Keratinocyte (primary cell): ENCODE measurements around the gene ALG12. TPM values are rescaled to one million over a fixed set of nuclear protein-coding genes. Genes with fewer than 3 reads are reported as not detected.

Experiments used
- DNase-seq: peaks from one replicate; pipeline ENCODE4 v3.0.0-alpha.2; 2011; ENCODE audit warnings: low read depth, missing footprints, low spot score
- FAIRE-seq: peaks from 2 replicates; lab custom pipeline; 2011; peaks lifted over from hg19 to GRCh38; lab: Jason Lieb, UNC
- H2AFZ ChIP-seq: 2 replicates; pipeline ENCODE4 v1.6.0; 2012; ENCODE audit warnings: low read length, control low read depth, inconsistent platforms; ENCODE audit not compliant: control insufficient read depth
- H3K27ac ChIP-seq: 2 replicates; pipeline ENCODE4 v1.5.1; 2011; ENCODE audit warnings: low read length; ENCODE audit not compliant: control insufficient read depth, insufficient read depth
- H3K27me3 ChIP-seq: 3 replicates; pipeline ENCODE4 v1.6.0; 2011; ENCODE audit warnings: low read length; ENCODE audit not compliant: control insufficient read depth, insufficient read depth; ENCODE audit errors: extremely low read depth
- H3K36me3 ChIP-seq, 2 experiments: 2 replicates in 1 of 2; 3 replicates in 1 of 2; pipeline ENCODE4 v1.5.1; 2011; ENCODE audit warnings: low read length in 2 of 2, mild to moderate bottlenecking in 1 of 2; ENCODE audit not compliant: control insufficient read depth in 2 of 2, insufficient read depth in 2 of 2; ENCODE audit errors: extremely low read depth in 1 of 2
- H3K4me1 ChIP-seq: 3 replicates; pipeline ENCODE4 v1.5.1; 2011; ENCODE audit warnings: low read length; ENCODE audit not compliant: control insufficient read depth, insufficient read depth; ENCODE audit errors: extremely low read depth
- H3K4me2 ChIP-seq: 3 replicates; pipeline ENCODE4 v1.6.0; 2011; ENCODE audit warnings: low read depth, low read length; ENCODE audit not compliant: control insufficient read depth, insufficient read depth; ENCODE audit errors: extremely low read depth
- H3K4me3 ChIP-seq, 3 experiments: fragments of 200-600 bp in 1 of 3; sonication (generic) in 1 of 3; 2 replicates in 2 of 3; 3 replicates in 1 of 3; pipeline ENCODE4 v1.5.1; 2011 to 2016; ENCODE audit warnings: low read length in 3 of 3, mild to moderate bottlenecking in 3 of 3, control low read depth in 2 of 3, inconsistent platforms in 1 of 3, low read depth in 1 of 3, mixed read lengths in 1 of 3, mixed run types in 1 of 3, moderate library complexity in 1 of 3; ENCODE audit not compliant: control insufficient read depth in 2 of 3, insufficient read depth in 2 of 3; ENCODE audit errors: extremely low read depth in 1 of 3
- H3K79me2 ChIP-seq: 2 replicates; pipeline ENCODE4 v1.6.0; 2012; ENCODE audit warnings: low read length; ENCODE audit not compliant: control insufficient read depth, insufficient read depth
- H3K9ac ChIP-seq: 3 replicates; pipeline ENCODE4 v1.6.0; 2011; ENCODE audit warnings: low read length; ENCODE audit not compliant: control insufficient read depth, insufficient read depth; ENCODE audit errors: extremely low read depth
- H3K9me1 ChIP-seq: 3 replicates; pipeline ENCODE4 v1.6.0; 2011; ENCODE audit warnings: low read length; ENCODE audit not compliant: control insufficient read depth, insufficient read depth; ENCODE audit errors: extremely low read depth
- H3K9me3 ChIP-seq: 2 replicates; pipeline ENCODE4 v1.5.1; 2012; ENCODE audit warnings: low read depth, low read length; ENCODE audit not compliant: control insufficient read depth
- H4K20me1 ChIP-seq: 3 replicates; pipeline ENCODE4 v1.6.0; 2011; ENCODE audit warnings: low read length; ENCODE audit not compliant: control insufficient read depth, insufficient read depth; ENCODE audit errors: extremely low read depth
- EZH2 ChIP-seq: IDR thresholded peaks from one replicate; pipeline ENCODE4 v1.6.1; 2012; ENCODE audit warnings: inconsistent platforms, mild to moderate bottlenecking, low read length, moderate library complexity
- dilution Hi-C: fragments of 300-500 bp; cut with MboI; formaldehyde crosslinking; loops from one replicate; pipeline ENCODE4 v1.7.0; 2020; ENCODE audit warnings: low sequenced_read_pairs; ENCODE audit not compliant: extremely low pct_ligation_motif_present
- polyA plus RNA-seq, 5 experiments: library from polyadenylated mRNA; depleted of rRNA in 3 of 5; stranded (reverse) in 3 of 5; stranded (forward) in 1 of 5; unstranded in 1 of 5; fragments of >200 nt; gene quantifications; 1 replicate in 1 of 5; 2 replicates in 3 of 5; 3 replicates in 1 of 5; pipeline versions ENCODE4 v1.2.1 to v1.2.3, GENCODE V29; 2011 to 2012; ENCODE audit warnings: missing spikeins in 2 of 5, low read depth in 1 of 5, low replicate concordance in 1 of 5
- TF ChIP-seq, protein P1 (sequence below), 3 experiments: IDR thresholded peaks in 1 of 3; conservative IDR thresholded peaks in 1 of 3; optimal IDR thresholded peaks in 1 of 3; 2 replicates in 2 of 3; 3 replicates in 1 of 3; pipeline versions ENCODE3 to v1.5.1; 2011; ENCODE audit warnings: low read length in 3 of 3, mild to moderate bottlenecking in 3 of 3, moderate library complexity in 2 of 3, control low read depth in 1 of 3, inconsistent platforms in 1 of 3; ENCODE audit not compliant: insufficient read depth in 2 of 3; ENCODE audit errors: extremely low read depth in 1 of 3

Gene ALG12
- polyA plus RNA-seq, 1 donor (not counting 4 experiments of a cell fraction or from before 2014, with no cell fraction given) = 6.3 TPM

DNA sequence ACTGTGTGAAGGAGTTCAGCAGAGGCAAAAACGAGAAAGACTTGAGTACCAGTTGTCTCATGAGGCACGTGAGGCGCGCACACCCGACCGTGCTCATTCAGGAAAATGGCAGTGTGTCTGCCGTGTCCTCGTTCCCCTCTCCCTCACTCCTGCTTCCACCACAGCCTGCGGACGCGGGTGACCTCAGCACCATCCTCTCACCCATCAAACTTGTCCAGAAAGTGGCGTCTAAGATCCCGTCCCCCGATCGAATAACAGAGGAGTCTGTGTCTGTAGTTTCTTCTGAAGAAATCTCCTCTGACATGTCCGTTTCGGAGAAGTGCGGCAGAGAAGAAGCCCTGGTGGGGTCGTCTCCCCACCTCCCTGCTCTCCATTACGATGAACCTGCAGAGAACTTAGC lies 34.2 kb downstream of the ALG12 start:
- no peak overlapping the region for H3K4me3 ChIP-seq
- H2AFZ ChIP-seq = no peak overlapping the region
- no peak overlapping the region for H3K4me2 ChIP-seq
- TF ChIP-seq, protein P1, sequence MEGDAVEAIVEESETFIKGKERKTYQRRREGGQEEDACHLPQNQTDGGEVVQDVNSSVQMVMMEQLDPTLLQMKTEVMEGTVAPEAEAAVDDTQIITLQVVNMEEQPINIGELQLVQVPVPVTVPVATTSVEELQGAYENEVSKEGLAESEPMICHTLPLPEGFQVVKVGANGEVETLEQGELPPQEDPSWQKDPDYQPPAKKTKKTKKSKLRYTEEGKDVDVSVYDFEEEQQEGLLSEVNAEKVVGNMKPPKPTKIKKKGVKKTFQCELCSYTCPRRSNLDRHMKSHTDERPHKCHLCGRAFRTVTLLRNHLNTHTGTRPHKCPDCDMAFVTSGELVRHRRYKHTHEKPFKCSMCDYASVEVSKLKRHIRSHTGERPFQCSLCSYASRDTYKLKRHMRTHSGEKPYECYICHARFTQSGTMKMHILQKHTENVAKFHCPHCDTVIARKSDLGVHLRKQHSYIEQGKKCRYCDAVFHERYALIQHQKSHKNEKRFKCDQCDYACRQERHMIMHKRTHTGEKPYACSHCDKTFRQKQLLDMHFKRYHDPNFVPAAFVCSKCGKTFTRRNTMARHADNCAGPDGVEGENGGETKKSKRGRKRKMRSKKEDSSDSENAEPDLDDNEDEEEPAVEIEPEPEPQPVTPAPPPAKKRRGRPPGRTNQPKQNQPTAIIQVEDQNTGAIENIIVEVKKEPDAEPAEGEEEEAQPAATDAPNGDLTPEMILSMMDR (optimal IDR thresholded peaks at IDR 0.05 in 1 of 3, IDR thresholded peaks at IDR 0.05 in 1 of 3, conservative IDR thresholded peaks at IDR 0.05 in 1 of 3; ENCODE audit: extremely low read depth in 1 of 3, insufficient read depth in 2 of 3, low read length in 3 of 3) = no peak
- no peak for TF ChIP-seq EZH2
- H3K79me2 ChIP-seq = peaks cover 62% of the 10 kb centered on the region
- DNase-seq (no peak), FAIRE-seq (no peak)
- no peaks in the 10 kb centered on the region for H3K27me3 ChIP-seq
- no peaks in the 10 kb centered on the region for H3K4me1 ChIP-seq
- H4K20me1 ChIP-seq = peaks cover 6% of the 10 kb centered on the region
- no peaks in the 10 kb centered on the region for H3K9me3 ChIP-seq
- H3K9me1 ChIP-seq = no peaks in the 10 kb centered on the region
- peaks cover 15 to 21% of the 10 kb centered on the region in 2 experiments for H3K36me3 ChIP-seq
- no peak overlapping the region for H3K9ac ChIP-seq
- dilution Hi-C loops = no loop called here
- no peak overlapping the region for H3K27ac ChIP-seq

DNA sequence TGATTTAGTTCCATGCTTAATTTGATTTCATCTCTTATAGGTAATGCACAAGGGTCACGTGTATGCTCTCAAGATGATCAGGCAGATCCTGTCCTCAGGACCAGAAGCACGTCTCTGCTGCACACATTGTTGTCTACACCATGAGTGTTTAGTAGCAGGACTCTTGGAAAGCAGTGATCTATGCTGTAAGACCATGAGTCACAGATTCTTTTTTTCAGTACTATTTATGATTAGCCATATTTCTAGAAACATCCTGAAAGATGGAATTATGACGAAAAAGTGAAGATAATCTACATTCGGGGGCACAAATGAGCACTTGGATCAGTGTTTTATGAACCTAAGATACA lies 35.0 kb downstream of the ALG12 start:
- FAIRE-seq = no peak
- TF ChIP-seq, protein P1 (optimal IDR thresholded peaks at IDR 0.05 in 1 of 3, IDR thresholded peaks at IDR 0.05 in 1 of 3, conservative IDR thresholded peaks at IDR 0.05 in 1 of 3; ENCODE audit: extremely low read depth in 1 of 3, insufficient read depth in 2 of 3, low read length in 3 of 3) = no peak
- no peak for TF ChIP-seq EZH2
- Histone ChIP-seq H3K4me3 (no peak overlapping the region), H2AFZ (no peak overlapping the region), H3K4me1 (no peaks in the 10 kb centered on the region), H3K79me2 (peaks cover 68% of the 10 kb centered on the region), H3K9ac (no peak overlapping the region), H3K9me1 (no peaks in the 10 kb centered on the region), H3K27ac (no peak overlapping the region), H3K4me2 (no peak overlapping the region), H3K27me3 (no peaks in the 10 kb centered on the region), H3K36me3 (peaks cover 9 to 21% of the 10 kb centered on the region in 2 experiments), H4K20me1 (peaks cover 6% of the 10 kb centered on the region), H3K9me3 (no peaks in the 10 kb centered on the region)
- no peak for DNase-seq
- dilution Hi-C loops = no loop called here
